WI38 (cell line): Measurements from ENCODE around the gene WDR55.
"Not testable (repeated sequence)": the region's sequence is repeated elsewhere in the genome, so short reads cannot be mapped to it uniquely, and the experiment has no call there.

Experiments used
- H3K4me3 ChIP-seq: 2 replicates; pipeline ENCODE4 v1.5.1; 2011; ENCODE audit warnings: low read depth, mild to moderate bottlenecking, control low read depth, low read length
- CTCF ChIP-seq: IDR thresholded peaks from 2 replicates; pipeline ENCODE4 v1.5.1; 2012; ENCODE audit warnings: low read depth, mild to moderate bottlenecking, control low read depth, low read length

Gene WDR55

GRCh38 chr5:140664359-140665119 lies at the start of gene WDR55:
Gene WDR55 (plus strand): TSS chr5:140664904. CDS start chr5:140664913, 9 bp downstream.
- H3K4me3 ChIP-seq = peak within 1 kb of the TSS; percentile 92
- TF ChIP-seq CTCF = no peak

- no peak overlapping the region for H3K4me3 ChIP-seq
- no peak for TF ChIP-seq CTCF
Measured at GRCh38 chr5:140622301-140622700, 42.4 kb upstream of the WDR55 start.

GRCh38 chr5:140623061-140623460 lies 41.6 kb upstream of the WDR55 start:
- not testable (repeated sequence) for H3K4me3 ChIP-seq

- H3K4me3 ChIP-seq = not testable (repeated sequence)
Measured at GRCh38 chr5:140624886-140625285, 39.8 kb upstream of the WDR55 start.

- TF ChIP-seq CTCF = no peak
- H3K4me3 ChIP-seq = no peak overlapping the region
Measured at GRCh38 chr5:140627972-140628371, 36.7 kb upstream of the WDR55 start.

- no peak for TF ChIP-seq CTCF
Measured at GRCh38 chr5:140628711-140629110, 36.0 kb upstream of the WDR55 start.

GRCh38 chr5:140630292-140631035 lies 34.2 kb upstream of the WDR55 start:
- H3K4me3 ChIP-seq = no peak overlapping the region
- TF ChIP-seq CTCF = no peak

More at GRCh38 chr5:140628711-140629110, 36.0 kb upstream of the WDR55 start:
- no peak overlapping the region for H3K4me3 ChIP-seq

- no peak for TF ChIP-seq CTCF
- no peak overlapping the region for H3K4me3 ChIP-seq
Measured at GRCh38 chr5:140631036-140631417, 33.7 kb upstream of the WDR55 start.
